CD14-positive monocyte (primary cell): ENCODE measurements around the gene CLCN5. TPM values are rescaled to one million over a fixed set of nuclear protein-coding genes. Genes with fewer than 3 reads are reported as not detected.

Source experiments
- DNase-seq, 3 donors: peaks; one replicate each; pipeline ENCODE4 v3.0.0-alpha.2; 2011 to 2022
- H2AFZ ChIP-seq: 2 replicates; pipeline ENCODE4 v1.6.0; 2012; ENCODE audit warnings: mild to moderate bottlenecking, low read depth, low read length, inconsistent platforms; ENCODE audit not compliant: insufficient read depth, poor library complexity, severe bottlenecking
- H3K27ac ChIP-seq, 2 donors: 1 replicate in 1 of 2; 2 replicates in 1 of 2; pipeline ENCODE4 v1.5.1; 2012 to 2013; ENCODE audit warnings: low read length in 2 of 2, control low read depth in 1 of 2, inconsistent platforms in 1 of 2, low read depth in 1 of 2, mild to moderate bottlenecking in 1 of 2
- H3K27me3 ChIP-seq, 2 donors: one replicate each; pipeline versions ENCODE4 v1.6.0 to v1.6.1; 2011 to 2013; ENCODE audit warnings: low read length in 2 of 2; ENCODE audit not compliant: control insufficient read depth in 2 of 2, insufficient read depth in 2 of 2
- H3K36me3 ChIP-seq, 2 donors: replicated peaks in 1 of 2; 1 replicate in 1 of 2; 2 replicates in 1 of 2; pipeline versions ENCODE4 v1.5.1 to v1.6.1; 2012 to 2013; ENCODE audit warnings: low read length in 2 of 2, control low read depth in 1 of 2, inconsistent platforms in 1 of 2, mild to moderate bottlenecking in 1 of 2; ENCODE audit not compliant: insufficient read depth in 2 of 2, control insufficient read depth in 1 of 2
- H3K4me1 ChIP-seq, 2 donors: 1 replicate in 1 of 2; 2 replicates in 1 of 2; pipeline versions ENCODE4 v1.5.1 to v1.6.1; 2012 to 2013; ENCODE audit warnings: low read length in 2 of 2, control low read depth in 1 of 2, inconsistent platforms in 1 of 2, mild to moderate bottlenecking in 1 of 2, moderate library complexity in 1 of 2; ENCODE audit not compliant: insufficient read depth in 2 of 2, control insufficient read depth in 1 of 2
- H3K4me2 ChIP-seq: replicated peaks from 2 replicates; pipeline ENCODE3; 2012; ENCODE audit warnings: low read length, moderate library complexity, mild to moderate bottlenecking; ENCODE audit not compliant: poor library complexity, severe bottlenecking; ENCODE audit errors: extremely low read depth
- H3K4me3 ChIP-seq, 3 experiments: fragments of 200-600 bp in 1 of 3; sonication (generic) in 1 of 3; replicated peaks in 1 of 3; 1 replicate in 2 of 3; 2 replicates in 1 of 3; pipeline ENCODE4 v1.5.1; 2011 to 2013; ENCODE audit warnings: low read length in 3 of 3, mild to moderate bottlenecking in 3 of 3, control low read depth in 2 of 3, low read depth in 2 of 3, inconsistent platforms in 1 of 3, moderate library complexity in 1 of 3
- H3K79me2 ChIP-seq: 2 replicates; pipeline ENCODE4 v1.6.0; 2012; ENCODE audit warnings: mild to moderate bottlenecking, control low read depth, inconsistent platforms, low read length, moderate library complexity; ENCODE audit not compliant: insufficient read depth
- H3K9ac ChIP-seq: 2 replicates; pipeline ENCODE4 v1.6.0; 2017; ENCODE audit warnings: low read length, mild to moderate bottlenecking; ENCODE audit not compliant: insufficient read depth, poor library complexity, severe bottlenecking
- H3K9me3 ChIP-seq, 2 donors: replicated peaks in 1 of 2; 1 replicate in 1 of 2; 2 replicates in 1 of 2; pipeline versions ENCODE4 v1.5.1 to v1.6.1; 2012 to 2013; ENCODE audit warnings: low read length in 2 of 2, control low read depth in 1 of 2; ENCODE audit not compliant: control insufficient read depth in 1 of 2, insufficient read depth in 1 of 2
- H4K20me1 ChIP-seq: 2 replicates; pipeline ENCODE4 v1.6.0; 2012; ENCODE audit warnings: mild to moderate bottlenecking, low read length, control low read depth, moderate library complexity; ENCODE audit not compliant: insufficient read depth
- H3K27ac Mint-ChIP-seq, 7 donors: one replicate each; pipeline ENCODE4 v1.8.0; 2020; ENCODE audit warnings: mild to moderate bottlenecking in 7 of 7, mixed read lengths in 7 of 7, moderate library complexity in 6 of 7, inconsistent platforms in 2 of 7
- H3K27me3 Mint-ChIP-seq, 3 donors: one replicate each; pipeline ENCODE4 v1.8.0; 2021 to 2022; ENCODE audit warnings: low read depth in 3 of 3, mild to moderate bottlenecking in 3 of 3, mixed read lengths in 3 of 3, moderate library complexity in 3 of 3, inconsistent platforms in 1 of 3
- H3K36me3 Mint-ChIP-seq, 2 donors: one replicate each; pipeline ENCODE4 v1.8.0; 2020; ENCODE audit warnings: mixed read lengths in 2 of 2, inconsistent platforms in 1 of 2, mild to moderate bottlenecking in 1 of 2
- H3K4me1 Mint-ChIP-seq: one replicate; pipeline ENCODE4 v1.8.0; 2020; ENCODE audit warnings: mild to moderate bottlenecking, mixed read lengths
- H3K4me3 Mint-ChIP-seq, 2 donors: one replicate each; pipeline ENCODE4 v1.8.0; 2020; ENCODE audit warnings: mild to moderate bottlenecking in 2 of 2, mixed read lengths in 2 of 2, moderate library complexity in 1 of 2
- H3K9me3 Mint-ChIP-seq, 7 donors: one replicate each; pipeline ENCODE4 v1.8.0; 2020 to 2022; ENCODE audit warnings: mixed read lengths in 7 of 7, mild to moderate bottlenecking in 6 of 7, moderate library complexity in 6 of 7, inconsistent platforms in 2 of 7
- WGBS: methylation state at CpG from one replicate; pipeline ENCODE4 v1.1.5; 2013; ENCODE audit warnings: missing lambda C conversion rate; ENCODE audit not compliant: insufficient coverage; 5-methylcytosine and 5-hydroxymethylcytosine counted together
- intact Hi-C, 2 donors: fragments of 100-400 bp; cut with micrococcal nuclease; formaldehyde crosslinking; loops; one replicate each; pipeline versions ENCODE4 v1.15.0 to v1.15.1; 2023
- polyA plus RNA-seq, 3 donors: library from polyadenylated mRNA; depleted of rRNA in 1 of 3; unstranded in 2 of 3; stranded (reverse) in 1 of 3; fragments of 300-500 nt in 2 of 3; fragments of >200 nt in 1 of 3; fragmentation: Illumina TruSeq in 2 of 3; gene quantifications; 1 replicate in 2 of 3; 2 replicates in 1 of 3; pipeline ENCODE4 v1.2.3, GENCODE V29; 2012 to 2021
- TF ChIP-seq, protein P1 (sequence below): fragments of 200-600 bp; IDR thresholded peaks from one replicate; pipeline ENCODE4 v1.8.0; 2022; ENCODE audit warnings: antibody characterized with exemption, mild to moderate bottlenecking

Gene CLCN5
- polyA plus RNA-seq, 3 donors, result 4.1 to 4.2 (median 4.1) TPM

DNA sequence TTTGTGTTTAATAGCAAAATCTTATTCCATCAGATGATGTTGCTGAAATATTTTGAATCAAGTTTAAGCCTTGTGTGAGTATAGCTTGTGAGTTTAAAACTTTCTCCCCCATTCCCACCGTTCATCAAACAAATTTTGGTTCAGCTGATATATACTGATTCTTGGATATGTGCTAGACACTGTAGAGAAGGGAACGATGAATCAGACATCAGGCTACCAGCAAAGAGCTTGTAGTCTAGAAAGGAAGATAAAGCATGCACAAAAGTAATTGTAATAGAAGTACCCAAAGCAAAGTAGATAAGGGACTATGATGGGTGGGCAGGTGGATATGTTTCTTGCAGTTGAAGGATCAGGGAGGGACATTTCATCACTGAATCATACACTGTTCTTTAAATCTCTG lies 146.5 kb downstream of the CLCN5 start:
- Histone ChIP-seq H3K4me3 (no peak overlapping the region), H3K27me3 (no peaks in the 10 kb centered on the region), H3K79me2 (no peaks in the 10 kb centered on the region), H3K9ac (no peak overlapping the region), H3K4me2 (no peak overlapping the region), H3K9me3 (no peaks in the 10 kb centered on the region), H2AFZ (no peak overlapping the region), H4K20me1 (no peaks in the 10 kb centered on the region), H3K36me3 (peaks cover 0 to 11% of the 10 kb centered on the region in 2 donors), H3K27ac (no peak overlapping the region), H3K4me1 (no peaks in the 10 kb centered on the region)
- Mint-ChIP-seq H3K4me1 (peaks cover 4% of the 10 kb centered on the region), H3K36me3 (peaks cover 5 to 20% of the 10 kb centered on the region in 2 donors), H3K9me3 (peaks cover 0 to 2% (median 0%) of the 10 kb centered on the region in 7 donors), H3K4me3 (no peak overlapping the region), H3K27ac (no peak overlapping the region), H3K27me3 (peaks cover 0 to 1% (median 1%) of the 10 kb centered on the region in 3 donors)
- no CpG with 5 or more reads among the region's 2 CpGs for WGBS
- intact Hi-C loops, result no loop called here
- no peak for DNase-seq
- TF ChIP-seq, protein P1, sequence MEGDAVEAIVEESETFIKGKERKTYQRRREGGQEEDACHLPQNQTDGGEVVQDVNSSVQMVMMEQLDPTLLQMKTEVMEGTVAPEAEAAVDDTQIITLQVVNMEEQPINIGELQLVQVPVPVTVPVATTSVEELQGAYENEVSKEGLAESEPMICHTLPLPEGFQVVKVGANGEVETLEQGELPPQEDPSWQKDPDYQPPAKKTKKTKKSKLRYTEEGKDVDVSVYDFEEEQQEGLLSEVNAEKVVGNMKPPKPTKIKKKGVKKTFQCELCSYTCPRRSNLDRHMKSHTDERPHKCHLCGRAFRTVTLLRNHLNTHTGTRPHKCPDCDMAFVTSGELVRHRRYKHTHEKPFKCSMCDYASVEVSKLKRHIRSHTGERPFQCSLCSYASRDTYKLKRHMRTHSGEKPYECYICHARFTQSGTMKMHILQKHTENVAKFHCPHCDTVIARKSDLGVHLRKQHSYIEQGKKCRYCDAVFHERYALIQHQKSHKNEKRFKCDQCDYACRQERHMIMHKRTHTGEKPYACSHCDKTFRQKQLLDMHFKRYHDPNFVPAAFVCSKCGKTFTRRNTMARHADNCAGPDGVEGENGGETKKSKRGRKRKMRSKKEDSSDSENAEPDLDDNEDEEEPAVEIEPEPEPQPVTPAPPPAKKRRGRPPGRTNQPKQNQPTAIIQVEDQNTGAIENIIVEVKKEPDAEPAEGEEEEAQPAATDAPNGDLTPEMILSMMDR, result no peak

DNA sequence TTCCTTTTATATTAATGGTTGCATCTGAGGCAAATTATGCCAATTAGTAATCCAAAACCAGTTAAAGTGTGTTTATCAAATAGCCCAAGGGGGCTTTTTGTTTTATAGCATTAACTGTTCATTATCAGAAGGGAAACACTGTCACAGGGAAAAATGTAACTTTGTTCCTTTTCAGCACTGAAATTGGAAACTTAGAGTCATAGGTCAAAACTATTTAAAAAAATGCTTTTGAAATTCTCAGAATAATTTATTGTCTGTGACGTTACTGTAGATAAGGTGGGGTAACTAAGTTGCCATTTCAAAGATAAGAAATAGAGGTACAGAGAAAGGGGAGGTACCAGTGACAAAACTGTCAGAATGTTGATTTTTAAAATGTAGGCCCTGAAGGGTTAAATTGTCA lies 149.1 kb downstream of the CLCN5 start:
- peaks cover 16% of the 10 kb centered on the region for H3K4me1 Mint-ChIP-seq
- WGBS, result no CpG with 5 or more reads among the region's 1 CpG
- peaks cover 0 to 2% (median 0%) of the 10 kb centered on the region in 7 donors for H3K9me3 Mint-ChIP-seq
- no peak overlapping the region for H3K27ac Mint-ChIP-seq
- no peak for DNase-seq
- Histone ChIP-seq H3K9me3 (no peaks in the 10 kb centered on the region), H3K4me3 (no peak overlapping the region), H2AFZ (no peak overlapping the region), H3K36me3 (peaks cover 0 to 11% of the 10 kb centered on the region in 2 donors), H3K27me3 (no peaks in the 10 kb centered on the region), H3K4me2 (no peak overlapping the region), H3K27ac (no peak overlapping the region), H3K9ac (no peak overlapping the region), H3K4me1 (peaks cover 0 to 11% of the 10 kb centered on the region in 2 donors), H3K79me2 (no peaks in the 10 kb centered on the region), H4K20me1 (no peaks in the 10 kb centered on the region)
- no peak overlapping the region for H3K4me3 Mint-ChIP-seq
- H3K36me3 Mint-ChIP-seq, result peaks cover 10 to 26% of the 10 kb centered on the region in 2 donors
- TF ChIP-seq, protein P1, result no peak
- intact Hi-C loops, result no loop called here
- peaks cover 0 to 1% (median 1%) of the 10 kb centered on the region in 3 donors for H3K27me3 Mint-ChIP-seq
